HepG2 (cell line): ENCODE measurements around the gene DPAGT1. TPM values are rescaled to one million over a fixed set of nuclear protein-coding genes. Genes with fewer than 3 reads are reported as not detected.

Source experiments
- BHLHE40 ChIP-seq: IDR thresholded peaks from 2 replicates; pipeline ENCODE4 v1.6.1; 2011; ENCODE audit warnings: low read length, improper control_type of control experiment
- KLF15 ChIP-seq: sonication (generic); formaldehyde crosslinking; IDR thresholded peaks from 2 replicates; pipeline ENCODE4 v1.8.1; 2023; ENCODE audit warnings: borderline replicate concordance, mild to moderate bottlenecking, inconsistent platforms, missing genetic modification reagents, mixed read lengths
- MAFK ChIP-seq, 2 experiments: IDR thresholded peaks in 1 of 2; conservative IDR thresholded peaks in 1 of 2; 2 replicates each; pipeline ENCODE4 v1.6.1; 2011; ENCODE audit warnings: improper control_type of control experiment in 2 of 2, low read length in 2 of 2
- MIER3 ChIP-seq: IDR thresholded peaks from 2 replicates; pipeline ENCODE4 v1.6.1; 2016; ENCODE audit warnings: missing compliant biosample characterization, borderline replicate concordance
- NFYB ChIP-seq: sonication (generic); formaldehyde crosslinking; IDR thresholded peaks from 2 replicates; pipeline ENCODE4 v1.4.0; 2020; ENCODE audit warnings: missing genetic modification reagents
- NR2C2 ChIP-seq: sonication (generic); formaldehyde crosslinking; IDR thresholded peaks from 2 replicates; pipeline ENCODE4 v1.4.0; 2020; ENCODE audit warnings: missing genetic modification reagents, mild to moderate bottlenecking, moderate library complexity, borderline replicate concordance
- RBFOX2 ChIP-seq: fragments of 200-400 bp; formaldehyde crosslinking; IDR thresholded peaks from 2 replicates; pipeline ENCODE4 v1.6.1; 2017; ENCODE audit warnings: low read depth, mild to moderate bottlenecking, low read length
- RELA ChIP-seq: sonication (generic); formaldehyde crosslinking; IDR thresholded peaks from 2 replicates; pipeline ENCODE4 v1.4.0; 2020; ENCODE audit warnings: missing genetic modification reagents
- SIN3A ChIP-seq: IDR thresholded peaks from 2 replicates; pipeline ENCODE4 v1.6.1; 2011; ENCODE audit warnings: low read depth, mild to moderate bottlenecking, control low read depth, low read length, borderline replicate concordance
- SMC3 ChIP-seq: IDR thresholded peaks from 2 replicates; pipeline ENCODE4 v1.6.1; 2011; ENCODE audit warnings: low read length, improper control_type of control experiment
- SMYD3 ChIP-seq: sonication (generic); formaldehyde crosslinking; IDR thresholded peaks from 2 replicates; pipeline ENCODE4 v1.8.1; 2023; ENCODE audit warnings: mild to moderate bottlenecking, missing genetic modification reagents
- SP140L ChIP-seq: sonication (generic); formaldehyde crosslinking; IDR thresholded peaks from 2 replicates; pipeline ENCODE4 v1.4.0; 2020; ENCODE audit warnings: missing genetic modification reagents, borderline replicate concordance
- YEATS2 ChIP-seq: sonication (generic); formaldehyde crosslinking; IDR thresholded peaks from 2 replicates; pipeline ENCODE4 v1.4.0; 2020; ENCODE audit warnings: missing genetic modification reagents, borderline replicate concordance
- ZBTB42 ChIP-seq: sonication (generic); formaldehyde crosslinking; IDR thresholded peaks from 2 replicates; pipeline ENCODE4 v1.5.0; 2020; ENCODE audit warnings: mild to moderate bottlenecking, missing genetic modification reagents
- ZEB1 ChIP-seq: IDR thresholded peaks from 2 replicates; pipeline ENCODE4 v1.6.1; 2012; ENCODE audit warnings: mild to moderate bottlenecking, low read depth, inconsistent platforms; ENCODE audit not compliant: insufficient replicate concordance
- ZNF3 ChIP-seq: IDR thresholded peaks from 2 replicates; pipeline ENCODE4 v1.7.0; 2017; ENCODE audit warnings: inconsistent platforms
- ZSCAN21 ChIP-seq: sonication (generic); formaldehyde crosslinking; IDR thresholded peaks from 2 replicates; pipeline ENCODE4 v1.8.0; 2022; ENCODE audit warnings: mild to moderate bottlenecking, missing genetic modification reagents, moderate library complexity, borderline replicate concordance
- polyA plus RNA-seq, 8 experiments: library from polyadenylated mRNA; depleted of rRNA in 3 of 8; stranded (reverse) in 7 of 8; unstranded in 1 of 8; fragments of >200 nt; fragmentation: Illumina TruSeq in 4 of 8; extraction: Trizol in 4 of 8; gene quantifications; 2 replicates each; pipeline versions ENCODE4 v1.2.1 to v1.2.3, GENCODE V29; 2011 to 2016; ENCODE audit warnings: low read depth in 4 of 8, missing spikeins in 1 of 8, mixed read lengths in 1 of 8; ENCODE audit not compliant: insufficient read depth in 1 of 8
- total RNA-seq, 5 experiments: library from RNA; depleted of rRNA; stranded (reverse); fragments of >200 nt; fragmentation: Illumina TruSeq; extraction: Trizol; gene quantifications; 2 replicates each; pipeline ENCODE4 v1.2.3, GENCODE V29; 2016; ENCODE audit warnings: low read depth in 1 of 5
- TF ChIP-seq, protein P1 (sequence below): sonication (generic); formaldehyde crosslinking; IDR thresholded peaks from 2 replicates; pipeline ENCODE4 v1.5.1; 2020; ENCODE audit warnings: mild to moderate bottlenecking, missing genetic modification reagents, moderate library complexity
- TF ChIP-seq, protein P2 (sequence below): sonication (generic); formaldehyde crosslinking; IDR thresholded peaks from 2 replicates; pipeline ENCODE4 v1.5.0; 2020; ENCODE audit warnings: mild to moderate bottlenecking, missing genetic modification reagents
- TF ChIP-seq, protein P3 (sequence below): sonication (generic); formaldehyde crosslinking; IDR thresholded peaks from 2 replicates; pipeline ENCODE4 v1.9.0; 2021; ENCODE audit warnings: missing genetic modification reagents, borderline replicate concordance
- TF ChIP-seq, protein P4 (sequence below): IDR thresholded peaks from 2 replicates; pipeline ENCODE4 v1.6.1; 2016; ENCODE audit warnings: mild to moderate bottlenecking, missing biosample characterization, missing genetic modification reagents

The DPAGT1 gene
- total and polyA plus RNA-seq, 2 of the 13 experiments (the other 11 are each of a cell fraction or from before 2014, with no cell fraction given): 37.6 to 70.7 TPM

DNA sequence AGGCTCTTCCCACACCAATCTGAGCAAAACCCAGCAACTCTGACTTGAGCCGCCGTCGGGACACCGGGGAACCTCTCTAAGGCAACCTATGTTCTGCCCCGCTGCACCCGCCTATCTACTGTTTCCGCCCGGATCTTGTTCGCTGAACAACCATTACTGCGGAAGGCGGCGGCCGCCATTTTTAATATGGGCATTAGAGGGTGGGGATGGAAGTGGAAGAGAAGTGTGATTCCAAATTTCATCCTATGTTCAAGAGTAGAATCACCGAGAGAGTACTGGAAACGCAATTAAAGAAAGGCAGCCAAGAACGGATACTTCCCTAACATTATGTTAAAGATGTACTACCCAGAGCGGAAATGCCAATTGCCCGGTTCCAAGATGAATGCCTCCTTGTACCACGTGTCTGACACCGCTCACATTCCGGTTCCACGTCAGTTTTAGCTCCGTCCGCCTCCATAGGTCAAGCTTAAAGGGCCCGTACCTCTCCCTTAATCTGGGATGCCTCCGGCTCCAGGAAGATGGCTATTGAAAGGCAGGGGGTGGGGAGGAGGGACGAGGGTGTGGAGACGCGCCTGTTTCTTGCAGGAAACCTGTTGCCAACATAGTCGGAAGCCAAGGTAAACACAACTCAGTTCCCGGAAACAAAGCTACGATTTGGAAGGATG lies at the start of gene DPAGT1 (continued):
- peak in 1 of 2 experiments; percentile 37; a peak in 2 of 4 replicates for TF ChIP-seq MAFK (conservative IDR thresholded peaks at IDR 0.05 in 1 of 2, IDR thresholded peaks at IDR 0.05 in 1 of 2; ENCODE audit: low read length in 2 of 2)
- peak; percentile 31; the same call in 1 of the 2 replicates for TF ChIP-seq NFYB (CRISPR knock-in tag)
- TF ChIP-seq, protein P1, sequence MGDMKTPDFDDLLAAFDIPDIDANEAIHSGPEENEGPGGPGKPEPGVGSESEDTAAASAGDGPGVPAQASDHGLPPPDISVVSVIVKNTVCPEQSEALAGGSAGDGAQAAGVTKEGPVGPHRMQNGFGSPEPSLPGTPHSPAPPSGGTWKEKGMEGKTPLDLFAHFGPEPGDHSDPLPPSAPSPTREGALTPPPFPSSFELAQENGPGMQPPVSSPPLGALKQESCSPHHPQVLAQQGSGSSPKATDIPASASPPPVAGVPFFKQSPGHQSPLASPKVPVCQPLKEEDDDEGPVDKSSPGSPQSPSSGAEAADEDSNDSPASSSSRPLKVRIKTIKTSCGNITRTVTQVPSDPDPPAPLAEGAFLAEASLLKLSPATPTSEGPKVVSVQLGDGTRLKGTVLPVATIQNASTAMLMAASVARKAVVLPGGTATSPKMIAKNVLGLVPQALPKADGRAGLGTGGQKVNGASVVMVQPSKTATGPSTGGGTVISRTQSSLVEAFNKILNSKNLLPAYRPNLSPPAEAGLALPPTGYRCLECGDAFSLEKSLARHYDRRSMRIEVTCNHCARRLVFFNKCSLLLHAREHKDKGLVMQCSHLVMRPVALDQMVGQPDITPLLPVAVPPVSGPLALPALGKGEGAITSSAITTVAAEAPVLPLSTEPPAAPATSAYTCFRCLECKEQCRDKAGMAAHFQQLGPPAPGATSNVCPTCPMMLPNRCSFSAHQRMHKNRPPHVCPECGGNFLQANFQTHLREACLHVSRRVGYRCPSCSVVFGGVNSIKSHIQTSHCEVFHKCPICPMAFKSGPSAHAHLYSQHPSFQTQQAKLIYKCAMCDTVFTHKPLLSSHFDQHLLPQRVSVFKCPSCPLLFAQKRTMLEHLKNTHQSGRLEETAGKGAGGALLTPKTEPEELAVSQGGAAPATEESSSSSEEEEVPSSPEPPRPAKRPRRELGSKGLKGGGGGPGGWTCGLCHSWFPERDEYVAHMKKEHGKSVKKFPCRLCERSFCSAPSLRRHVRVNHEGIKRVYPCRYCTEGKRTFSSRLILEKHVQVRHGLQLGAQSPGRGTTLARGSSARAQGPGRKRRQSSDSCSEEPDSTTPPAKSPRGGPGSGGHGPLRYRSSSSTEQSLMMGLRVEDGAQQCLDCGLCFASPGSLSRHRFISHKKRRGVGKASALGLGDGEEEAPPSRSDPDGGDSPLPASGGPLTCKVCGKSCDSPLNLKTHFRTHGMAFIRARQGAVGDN (CRISPR knock-in tag): peak; percentile 6
- peak; percentile 59 for TF ChIP-seq SIN3A
- no peak for TF ChIP-seq RELA (CRISPR knock-in tag)
- TF ChIP-seq, protein P2, sequence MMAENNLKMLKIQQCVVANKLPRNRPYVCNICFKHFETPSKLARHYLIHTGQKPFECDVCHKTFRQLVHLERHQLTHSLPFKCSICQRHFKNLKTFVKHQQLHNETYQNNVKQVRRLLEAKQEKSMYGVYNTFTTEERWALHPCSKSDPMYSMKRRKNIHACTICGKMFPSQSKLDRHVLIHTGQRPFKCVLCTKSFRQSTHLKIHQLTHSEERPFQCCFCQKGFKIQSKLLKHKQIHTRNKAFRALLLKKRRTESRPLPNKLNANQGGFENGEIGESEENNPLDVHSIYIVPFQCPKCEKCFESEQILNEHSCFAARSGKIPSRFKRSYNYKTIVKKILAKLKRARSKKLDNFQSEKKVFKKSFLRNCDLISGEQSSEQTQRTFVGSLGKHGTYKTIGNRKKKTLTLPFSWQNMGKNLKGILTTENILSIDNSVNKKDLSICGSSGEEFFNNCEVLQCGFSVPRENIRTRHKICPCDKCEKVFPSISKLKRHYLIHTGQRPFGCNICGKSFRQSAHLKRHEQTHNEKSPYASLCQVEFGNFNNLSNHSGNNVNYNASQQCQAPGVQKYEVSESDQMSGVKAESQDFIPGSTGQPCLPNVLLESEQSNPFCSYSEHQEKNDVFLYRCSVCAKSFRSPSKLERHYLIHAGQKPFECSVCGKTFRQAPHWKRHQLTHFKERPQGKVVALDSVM: 0 out of 2 replicates have a peak, but pooled peaks have one; percentile 32
- 0 out of 2 replicates have a peak, but pooled peaks have one; percentile 15 for TF ChIP-seq BHLHE40
- peak; percentile 67 for TF ChIP-seq ZEB1
- no peak for TF ChIP-seq ZBTB42 (CRISPR knock-in tag)
- TF ChIP-seq, protein P3, sequence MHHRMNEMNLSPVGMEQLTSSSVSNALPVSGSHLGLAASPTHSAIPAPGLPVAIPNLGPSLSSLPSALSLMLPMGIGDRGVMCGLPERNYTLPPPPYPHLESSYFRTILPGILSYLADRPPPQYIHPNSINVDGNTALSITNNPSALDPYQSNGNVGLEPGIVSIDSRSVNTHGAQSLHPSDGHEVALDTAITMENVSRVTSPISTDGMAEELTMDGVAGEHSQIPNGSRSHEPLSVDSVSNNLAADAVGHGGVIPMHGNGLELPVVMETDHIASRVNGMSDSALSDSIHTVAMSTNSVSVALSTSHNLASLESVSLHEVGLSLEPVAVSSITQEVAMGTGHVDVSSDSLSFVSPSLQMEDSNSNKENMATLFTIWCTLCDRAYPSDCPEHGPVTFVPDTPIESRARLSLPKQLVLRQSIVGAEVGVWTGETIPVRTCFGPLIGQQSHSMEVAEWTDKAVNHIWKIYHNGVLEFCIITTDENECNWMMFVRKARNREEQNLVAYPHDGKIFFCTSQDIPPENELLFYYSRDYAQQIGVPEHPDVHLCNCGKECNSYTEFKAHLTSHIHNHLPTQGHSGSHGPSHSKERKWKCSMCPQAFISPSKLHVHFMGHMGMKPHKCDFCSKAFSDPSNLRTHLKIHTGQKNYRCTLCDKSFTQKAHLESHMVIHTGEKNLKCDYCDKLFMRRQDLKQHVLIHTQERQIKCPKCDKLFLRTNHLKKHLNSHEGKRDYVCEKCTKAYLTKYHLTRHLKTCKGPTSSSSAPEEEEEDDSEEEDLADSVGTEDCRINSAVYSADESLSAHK (CRISPR knock-in tag): no peak
- TF ChIP-seq SMC3: no peak
- no peak for TF ChIP-seq ZNF3 (CRISPR knock-in tag)
- TF ChIP-seq SP140L: no peak
- TF ChIP-seq KLF15 (CRISPR knock-in tag): peak; percentile 59; the same call in 1 of the 2 replicates
- TF ChIP-seq ZSCAN21 (CRISPR knock-in tag): peak; percentile 71
- TF ChIP-seq SMYD3 (CRISPR knock-in tag): no peak
- TF ChIP-seq MIER3: peak; percentile 35; the same call in 1 of the 2 replicates
- TF ChIP-seq RBFOX2: no peak
- TF ChIP-seq, protein P4, sequence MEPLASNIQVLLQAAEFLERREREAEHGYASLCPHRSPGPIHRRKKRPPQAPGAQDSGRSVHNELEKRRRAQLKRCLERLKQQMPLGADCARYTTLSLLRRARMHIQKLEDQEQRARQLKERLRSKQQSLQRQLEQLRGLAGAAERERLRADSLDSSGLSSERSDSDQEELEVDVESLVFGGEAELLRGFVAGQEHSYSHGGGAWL: peak; percentile 84
- peak; percentile 93 for TF ChIP-seq NR2C2 (CRISPR knock-in tag)
- TF ChIP-seq YEATS2: peak; percentile 77; the same call in 1 of the 2 replicates
